MM.1S (cell line): ENCODE measurements around the gene ZNF681.

Source experiments
- CTCF ChIP-seq: fragments of 300-600 bp; sonication (generic); IDR thresholded peaks from 2 replicates; pipeline ENCODE4 v1.5.1; 2016; ENCODE audit warnings: antibody characterized with exemption, low read length, mixed read lengths
- EZH2 ChIP-seq: fragments of 300-600 bp; sonication (generic); optimal IDR thresholded peaks from 2 replicates; pipeline ENCODE3; 2017; ENCODE audit warnings: low read depth, mild to moderate bottlenecking, antibody characterized with exemption, low read length, mixed read lengths

GRCh38 chr19:23779645-23780044 lies 21.0 kb upstream of the ZNF681 start:
- no peak for TF ChIP-seq CTCF
- TF ChIP-seq EZH2, result no peak
